Measurements from ENCODE around the gene ZNF526.
A peak's percentile ranks its signal among the peaks of the same experiment; 100 is the strongest.

Gene ZNF526

DNA sequence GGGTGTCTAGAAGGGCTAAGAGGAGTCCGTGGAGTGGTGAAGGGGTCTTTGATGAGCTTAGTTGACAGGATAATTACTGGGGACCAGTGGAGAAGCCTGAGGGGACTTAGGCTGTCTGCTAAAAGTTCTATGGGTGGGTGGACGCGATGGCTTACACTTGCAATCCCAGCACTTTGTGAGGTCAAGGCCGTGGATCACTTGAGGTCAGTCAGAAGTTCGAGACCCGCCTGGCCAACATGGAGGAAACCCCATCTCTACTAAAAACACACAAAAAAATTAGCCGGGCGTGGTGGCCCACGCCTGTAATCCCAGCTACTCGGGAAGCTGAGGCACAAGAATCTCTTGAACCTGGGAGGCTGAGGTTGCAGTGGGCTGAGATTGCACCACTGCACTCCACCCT, 25.1 kb downstream of the ZNF526 start:
- TF ChIP-seq FOXK2 (IDR thresholded peaks at IDR 0.05) (no peak), CTBP1 (IDR thresholded peaks at IDR 0.05; ENCODE audit: borderline replicate concordance) (no peak), L3MBTL2 (conservative IDR thresholded peaks at IDR 0.05) (no peak), SUZ12 (IDR thresholded peaks at IDR 0.05) (no peak), ARNT (IDR thresholded peaks at IDR 0.05) (no peak), TARDBP (IDR thresholded peaks at IDR 0.05) (no peak), FOXM1 (IDR thresholded peaks at IDR 0.05; ENCODE audit: borderline replicate concordance) (no peak), FOXA1 (IDR thresholded peaks at IDR 0.05) (no peak)
- ChIA-PET CTCF (interaction anchor here (1.3 to 4.6 kb wide), 4 partner anchors 11 to 38 kb away, joined by 3 to 53 read pairs (median 6); partner anchors contain the start of gene ERF), POLR2A (interaction anchor here (0.7 to 8.0 kb wide), 9 partner anchors 11 to 151 kb away, joined by 3 to 140 read pairs (median 3); no protein-coding TSS in a partner anchor)
- no peak for DNase-seq (ENCODE audit: extremely low spot score)

- CTCF ChIA-PET: interaction anchor here (0.6 to 4.6 kb wide), 11 partner anchors 9 to 142 kb away, joined by 3 to 53 read pairs (median 3); partner anchors contain the start of gene ERF
- POLR2A ChIA-PET: interaction anchor here (0.8 to 8.0 kb wide), 10 partner anchors 10 to 150 kb away, joined by 3 to 140 read pairs (median 4); no protein-coding TSS in a partner anchor
- peak; percentile 20; the same call in 1 of the 2 replicates for TF ChIP-seq FOXM1 (IDR thresholded peaks at IDR 0.05; ENCODE audit: borderline replicate concordance)
- TF ChIP-seq SUZ12 (IDR thresholded peaks at IDR 0.05): no peak
- DNase-seq (ENCODE audit: extremely low spot score): peak; percentile 59
These were observed 26.2 kb downstream of the ZNF526 start for GRCh38 chr19:42246143-42246921.

DNA sequence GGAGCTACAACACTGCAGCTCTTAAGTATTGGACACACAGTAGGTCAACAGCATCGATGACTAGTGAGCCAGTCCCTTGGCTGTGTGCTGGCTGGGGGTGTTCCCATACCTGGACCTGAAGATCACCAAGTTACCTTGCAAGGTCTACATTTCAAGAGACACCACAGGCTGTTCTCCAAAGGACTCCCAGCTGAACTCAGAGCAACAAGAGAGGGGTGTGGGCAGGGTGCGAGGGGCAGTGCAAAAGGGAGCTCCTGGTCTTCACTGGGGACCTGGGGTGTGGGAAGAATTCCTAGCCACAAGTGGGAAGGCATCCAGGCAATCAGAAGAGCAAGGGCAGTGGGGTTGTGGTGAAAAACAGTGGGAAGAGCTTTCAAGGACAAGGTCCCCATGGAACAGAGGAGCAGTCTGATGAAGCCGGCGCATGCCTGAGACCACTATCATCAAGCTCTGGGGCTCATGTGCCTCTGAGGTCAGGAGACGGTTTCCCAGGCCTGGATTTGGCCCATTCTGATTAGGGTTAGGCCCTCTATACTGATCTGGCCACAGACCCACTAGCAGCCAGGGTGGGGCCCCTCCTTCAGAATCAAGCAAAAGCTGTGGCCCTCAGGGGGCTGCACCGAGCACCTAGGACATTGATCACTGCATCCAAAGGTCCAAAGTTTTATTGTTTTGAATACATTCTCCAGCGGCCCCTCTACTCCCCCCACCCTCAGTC, 27.0 kb downstream of the ZNF526 start:
- TF ChIP-seq FOXM1 (IDR thresholded peaks at IDR 0.05; ENCODE audit: borderline replicate concordance): no peak
- POLR2A ChIA-PET: interaction anchor here (0.7 to 8.0 kb wide), 8 partner anchors 9 to 81 kb away, joined by 3 to 140 read pairs (median 4); partner anchors contain the start of gene PAFAH1B3
- no peak for DNase-seq (ENCODE audit: extremely low spot score)
- CTCF ChIA-PET: interaction anchor here (0.6 to 4.6 kb wide), 9 partner anchors 9 to 142 kb away, joined by 3 to 53 read pairs (median 4); partner anchors contain the start of gene ERF

GRCh38 chr19:42247640-42248199, 27.6 kb downstream of the ZNF526 start:
- no peak for TF ChIP-seq SUZ12 (IDR thresholded peaks at IDR 0.05)
- TF ChIP-seq SP1 (IDR thresholded peaks at IDR 0.05): no peak
- TF ChIP-seq ELF4 (IDR thresholded peaks at IDR 0.05): no peak
- no peak for TF ChIP-seq TARDBP (IDR thresholded peaks at IDR 0.05)
- TF ChIP-seq L3MBTL2 (conservative IDR thresholded peaks at IDR 0.05): no peak
- no peak for TF ChIP-seq BHLHE40 (IDR thresholded peaks at IDR 0.05; ENCODE audit: borderline replicate concordance)
- TF ChIP-seq, protein P1, sequence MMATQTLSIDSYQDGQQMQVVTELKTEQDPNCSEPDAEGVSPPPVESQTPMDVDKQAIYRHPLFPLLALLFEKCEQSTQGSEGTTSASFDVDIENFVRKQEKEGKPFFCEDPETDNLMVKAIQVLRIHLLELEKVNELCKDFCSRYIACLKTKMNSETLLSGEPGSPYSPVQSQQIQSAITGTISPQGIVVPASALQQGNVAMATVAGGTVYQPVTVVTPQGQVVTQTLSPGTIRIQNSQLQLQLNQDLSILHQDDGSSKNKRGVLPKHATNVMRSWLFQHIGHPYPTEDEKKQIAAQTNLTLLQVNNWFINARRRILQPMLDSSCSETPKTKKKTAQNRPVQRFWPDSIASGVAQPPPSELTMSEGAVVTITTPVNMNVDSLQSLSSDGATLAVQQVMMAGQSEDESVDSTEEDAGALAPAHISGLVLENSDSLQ (IDR thresholded peaks at IDR 0.05): no peak
- TF ChIP-seq CTBP1 (IDR thresholded peaks at IDR 0.05; ENCODE audit: borderline replicate concordance): no peak
- POLR2A ChIA-PET: interaction anchor here (0.7 to 8.0 kb wide), 5 partner anchors 11 to 55 kb away, joined by 3 to 140 read pairs (median 3); partner anchors contain the start of gene PAFAH1B3
- CTCF ChIA-PET: interaction anchor here (1.0 to 4.6 kb wide), 2 partner anchors 32 to 143 kb away, joined by 3 to 53 read pairs; no protein-coding TSS in a partner anchor
- no peak for DNase-seq (ENCODE audit: extremely low spot score)

DNA sequence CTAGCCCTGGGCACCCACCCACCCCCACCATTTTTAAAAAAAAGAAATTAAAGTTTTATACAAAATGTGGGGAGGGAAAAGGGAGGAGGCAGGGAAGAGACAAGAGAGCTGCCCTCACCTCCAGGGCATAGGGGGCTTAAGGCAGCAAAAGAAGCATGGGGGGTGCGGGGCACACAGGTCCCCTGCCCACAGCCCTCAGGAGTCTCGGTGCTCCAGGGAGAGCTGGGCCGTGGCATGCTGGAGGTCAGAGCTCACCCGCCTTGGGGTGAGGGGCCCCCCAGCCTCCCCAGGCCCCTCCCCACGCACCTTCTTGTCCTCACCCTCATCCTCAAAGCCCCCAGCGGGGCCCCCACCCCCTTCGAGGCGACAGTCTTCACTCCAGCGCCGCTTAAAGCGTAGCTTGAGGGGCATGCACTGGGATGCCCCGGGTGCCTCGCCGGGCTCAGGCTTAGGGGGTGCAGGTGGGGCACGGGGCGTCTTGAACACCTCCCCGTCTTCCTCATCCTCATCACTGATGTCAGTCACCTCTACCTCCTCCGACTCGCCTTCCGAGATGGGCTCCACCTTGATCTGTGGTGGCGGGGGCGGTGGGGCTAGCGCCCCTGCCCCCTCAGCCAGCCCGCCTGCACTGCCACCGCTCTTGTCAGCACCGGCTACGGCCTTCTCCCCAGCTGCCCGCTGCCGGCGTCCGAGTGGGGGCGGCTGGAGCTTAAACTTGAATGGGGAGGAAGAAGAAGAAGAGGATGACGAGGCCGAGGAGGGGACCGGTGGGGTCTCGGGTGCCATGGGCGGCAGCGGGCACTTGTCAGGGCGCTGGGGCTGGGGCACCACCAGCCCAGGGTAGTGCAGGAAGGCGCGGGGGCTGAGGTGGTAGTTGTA, 28.4 kb downstream of the ZNF526 start:
- POLR2A ChIA-PET: interaction anchor here (1.7 to 8.0 kb wide), 2 partner anchors 32 to 37 kb away, joined by 8 to 140 read pairs; no protein-coding TSS in a partner anchor

GRCh38 chr19:42249149-42249750, 29.1 kb downstream of the ZNF526 start:
- POLR2A ChIA-PET: no interaction called here
- no peak for TF ChIP-seq ARNT (IDR thresholded peaks at IDR 0.05)
- TF ChIP-seq SUZ12 (IDR thresholded peaks at IDR 0.05): no peak
- TF ChIP-seq HDGF (IDR thresholded peaks at IDR 0.05; ENCODE audit: borderline replicate concordance): no peak
- no peak for TF ChIP-seq ZNF384 (IDR thresholded peaks at IDR 0.05)
- TF ChIP-seq SP1 (IDR thresholded peaks at IDR 0.05): no peak
- no peak for TF ChIP-seq L3MBTL2 (conservative IDR thresholded peaks at IDR 0.05)
- TF ChIP-seq FOXA1 (IDR thresholded peaks at IDR 0.05): no peak
- TF ChIP-seq BHLHE40 (IDR thresholded peaks at IDR 0.05; ENCODE audit: borderline replicate concordance): no peak
- no peak for TF ChIP-seq LEF1 (IDR thresholded peaks at IDR 0.05; ENCODE audit: borderline replicate concordance)
- no peak for TF ChIP-seq CTBP1 (IDR thresholded peaks at IDR 0.05; ENCODE audit: borderline replicate concordance)
- TF ChIP-seq ELF4 (IDR thresholded peaks at IDR 0.05): no peak
- TF ChIP-seq FOXM1 (IDR thresholded peaks at IDR 0.05; ENCODE audit: borderline replicate concordance): no peak
- TF ChIP-seq, protein P1 (IDR thresholded peaks at IDR 0.05): no peak
- TF ChIP-seq NFRKB (IDR thresholded peaks at IDR 0.05): no peak
- no peak for TF ChIP-seq FOXK2 (IDR thresholded peaks at IDR 0.05)
- DNase-seq (ENCODE audit: extremely low spot score): no peak
- CTCF ChIA-PET: no interaction called here

More for the DNA sequence above, 28.4 kb downstream of the ZNF526 start:
- CTCF ChIA-PET: interaction anchor here (4.6 kb wide), 1 partner anchor 31 kb away, joined by 53 read pairs; no protein-coding TSS in a partner anchor
- no peak for DNase-seq (ENCODE audit: extremely low spot score)
- no peak for TF ChIP-seq SP1 (IDR thresholded peaks at IDR 0.05)

Data from HEK293T (cell line).